ES-I3 (cell line): Measurements from ENCODE around the gene SLA2.
"Not testable (repeated sequence)": the region's sequence is repeated elsewhere in the genome, so short reads cannot be mapped to it uniquely, and the experiment has no call there.

ENCODE experiments used
- H3K36me3 ChIP-seq: 2 replicates; pipeline ENCODE4 v1.6.1; 2013; ENCODE audit warnings: mild to moderate bottlenecking, low read length, control low read depth, moderate library complexity; ENCODE audit not compliant: insufficient read depth
- H3K4me1 ChIP-seq: 2 replicates; pipeline ENCODE4 v1.6.1; 2013; ENCODE audit warnings: mild to moderate bottlenecking, control low read depth, low read length; ENCODE audit not compliant: insufficient read depth
- H3K9ac ChIP-seq: 2 replicates; pipeline ENCODE4 v1.6.1; 2013; ENCODE audit warnings: low read depth, mild to moderate bottlenecking, low read length, moderate library complexity
- H3K9me3 ChIP-seq: 2 replicates; pipeline ENCODE4 v1.6.1; 2013; ENCODE audit warnings: mild to moderate bottlenecking, low read length, moderate library complexity; ENCODE audit not compliant: control insufficient read depth, insufficient read depth

SLA2 gene

GRCh38 chr20:36565520-36565919 lies 80.5 kb downstream of the SLA2 start:
- Histone ChIP-seq H3K36me3 (no peaks in the 10 kb centered on the region), H3K9me3 (no peaks in the 10 kb centered on the region), H3K9ac (no peak overlapping the region), H3K4me1 (peaks cover 13% of the 10 kb centered on the region)

DNA sequence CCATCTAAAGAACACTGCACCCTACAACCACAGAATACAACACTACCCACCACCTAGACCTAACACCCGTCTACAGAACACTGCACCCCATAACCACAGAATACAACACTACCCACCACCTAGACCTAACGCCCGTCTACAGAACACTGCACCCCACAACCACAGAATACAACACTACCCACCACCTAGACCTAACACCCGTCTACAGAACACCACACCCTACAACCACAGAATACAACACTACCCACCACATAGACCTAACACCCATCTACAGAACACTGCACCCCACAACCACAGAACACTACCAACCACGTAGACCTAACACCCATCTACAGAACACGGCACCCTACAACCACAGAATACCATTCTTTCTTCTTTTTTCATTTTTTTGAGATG lies 81.3 kb downstream of the SLA2 start:
- not testable (repeated sequence) for H3K36me3 ChIP-seq, H3K9ac ChIP-seq, H3K9me3 ChIP-seq, H3K4me1 ChIP-seq

GRCh38 chr20:36564078-36564725 lies 81.8 kb downstream of the SLA2 start:
- not testable (repeated sequence) for H3K9ac ChIP-seq, H3K36me3 ChIP-seq, H3K4me1 ChIP-seq, H3K9me3 ChIP-seq

- no peaks in the 10 kb centered on the region for H3K9me3 ChIP-seq
- peaks cover 6% of the 10 kb centered on the region; the same call in 1 of the 2 replicates for H3K4me1 ChIP-seq
- no peaks in the 10 kb centered on the region for H3K36me3 ChIP-seq
- no peak overlapping the region for H3K9ac ChIP-seq
Observed at GRCh38 chr20:36563374-36563773, 82.6 kb downstream of the SLA2 start.

DNA sequence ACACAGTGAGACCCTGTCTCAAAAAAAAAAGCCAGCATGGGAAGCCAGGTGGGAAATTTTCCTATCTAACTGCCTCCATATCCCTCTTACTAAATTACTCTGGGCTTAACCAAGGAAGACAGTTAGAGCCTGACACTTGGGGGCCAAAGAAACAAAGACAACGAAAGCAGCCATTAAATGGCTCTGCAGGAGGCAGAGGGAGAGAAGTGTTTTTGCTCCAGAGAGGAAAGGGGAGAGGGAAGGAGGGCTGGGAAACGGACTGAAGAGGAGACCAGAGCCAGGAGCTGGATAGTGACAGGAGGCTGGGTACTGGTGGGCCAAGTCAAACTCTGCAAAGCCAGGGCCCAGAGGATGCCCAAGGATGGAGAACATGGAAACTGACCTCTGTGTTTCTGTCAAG lies 83.3 kb downstream of the SLA2 start:
- peaks cover 6% of the 10 kb centered on the region; the same call in 1 of the 2 replicates for H3K4me1 ChIP-seq
- no peak overlapping the region for H3K9ac ChIP-seq
- no peaks in the 10 kb centered on the region for H3K9me3 ChIP-seq
- no peaks in the 10 kb centered on the region for H3K36me3 ChIP-seq
